NCI-H82 treated with DMSO at 0.1 percent for 48 hours (cell line): Measurements from ENCODE around the gene CDK15.
"Not testable (repeated sequence)": the region's sequence is repeated elsewhere in the genome, so short reads cannot be mapped to it uniquely, and the experiment has no call there.

ENCODE experiments used
- DNase-seq: peaks from one replicate; lab custom pipeline; 2025; ENCODE audit not compliant: unreplicated experiment; lab: John Stamatoyannopoulos, UW

The CDK15 gene

DNA sequence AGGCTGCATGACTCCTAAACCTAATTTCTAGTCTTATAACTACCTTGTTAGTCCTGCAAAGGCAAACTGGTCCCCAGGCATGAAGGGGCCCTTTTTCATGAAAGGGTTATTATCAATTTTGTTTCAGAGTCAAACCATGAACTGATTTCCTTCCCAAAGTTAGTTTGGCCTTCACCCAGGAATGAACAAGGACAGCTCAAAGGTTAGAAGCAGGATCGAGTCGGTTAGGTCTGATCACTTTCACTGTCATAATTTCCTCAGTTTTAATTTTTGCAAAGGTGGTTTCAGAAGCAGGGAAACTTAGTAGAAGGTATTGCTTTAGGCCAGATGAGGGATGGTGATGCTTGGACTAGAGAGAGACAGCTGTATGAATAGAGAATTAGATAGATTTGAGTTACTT is 16.9 kb upstream of the CDK15 start:
- DNase-seq = no peak

DNA sequence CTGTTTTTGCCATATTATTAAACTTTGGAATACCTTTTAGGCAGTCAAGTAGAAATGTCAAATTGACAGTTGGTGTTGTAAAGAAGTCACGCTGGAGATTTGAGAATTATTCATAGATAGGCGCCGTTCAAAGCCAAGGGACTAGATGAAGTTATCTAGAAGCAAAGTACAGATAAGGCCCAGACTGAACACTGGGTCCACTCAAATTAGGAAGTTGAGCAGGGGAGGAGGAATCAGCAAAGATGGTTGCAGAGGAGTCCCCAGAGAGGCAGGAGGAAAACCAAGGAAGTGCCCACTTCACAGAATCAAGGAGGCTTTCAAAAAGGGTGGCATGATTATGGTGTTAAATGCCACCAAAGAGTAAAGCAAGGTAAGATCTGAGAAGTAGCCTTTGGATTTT is 16.0 kb upstream of the CDK15 start:
- DNase-seq = no peak

DNA sequence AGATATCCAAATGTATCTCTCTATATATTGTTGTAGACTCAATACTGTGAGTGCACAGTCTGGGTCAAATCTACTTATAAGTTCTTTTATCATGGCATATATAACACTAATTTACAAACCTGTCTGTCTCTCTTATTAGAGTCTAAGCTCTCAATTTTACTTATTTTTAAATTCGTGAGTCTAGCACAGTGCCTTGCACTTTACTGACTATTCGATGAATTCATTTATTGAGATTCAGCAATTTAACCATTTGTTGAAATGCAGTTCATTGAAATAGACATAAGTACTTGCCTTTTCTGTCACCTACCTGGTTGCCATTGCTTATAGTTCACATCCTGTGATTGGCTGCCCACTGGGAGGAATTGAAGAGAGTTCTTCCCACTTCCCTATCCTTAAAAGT is 15.3 kb upstream of the CDK15 start:
- DNase-seq = no peak

DNA sequence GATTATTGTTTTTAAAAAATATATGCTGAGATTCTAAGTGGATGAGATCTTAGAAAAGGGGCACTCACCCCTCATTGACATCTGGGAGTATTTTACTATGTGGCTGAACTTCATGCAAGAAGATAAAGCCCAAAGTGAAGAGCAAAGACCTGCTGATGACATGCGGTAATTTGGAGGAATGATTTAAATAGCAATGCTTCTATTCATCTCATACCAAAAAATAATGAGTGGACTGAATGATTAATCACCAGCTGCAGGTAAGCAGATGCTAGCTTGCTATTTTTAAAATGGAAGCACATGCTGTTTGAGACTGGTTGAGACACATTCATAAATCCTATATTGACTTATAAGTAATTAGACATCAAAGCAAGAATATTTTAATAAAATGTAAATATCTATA is 12.7 kb upstream of the CDK15 start:
- DNase-seq = no peak

DNA sequence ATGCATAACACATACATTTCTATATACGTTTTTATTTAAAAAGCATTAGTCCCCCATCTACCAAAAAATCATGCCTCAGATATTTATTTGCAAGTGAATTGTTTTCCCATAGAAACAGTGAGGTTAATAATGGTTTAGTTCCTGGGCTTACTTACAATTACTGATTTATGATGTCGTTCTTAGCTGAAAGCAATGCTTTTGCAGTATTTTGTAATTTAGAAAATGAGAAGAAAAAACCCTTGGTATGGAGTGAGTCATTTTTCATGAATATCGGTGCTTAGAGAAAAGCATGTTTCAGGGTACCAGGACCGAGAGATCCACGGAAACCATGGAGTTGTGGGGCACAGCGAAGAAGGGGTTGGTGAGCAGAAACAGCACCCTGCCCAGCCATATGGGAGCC is 12.0 kb upstream of the CDK15 start:
- no peak for DNase-seq

DNA sequence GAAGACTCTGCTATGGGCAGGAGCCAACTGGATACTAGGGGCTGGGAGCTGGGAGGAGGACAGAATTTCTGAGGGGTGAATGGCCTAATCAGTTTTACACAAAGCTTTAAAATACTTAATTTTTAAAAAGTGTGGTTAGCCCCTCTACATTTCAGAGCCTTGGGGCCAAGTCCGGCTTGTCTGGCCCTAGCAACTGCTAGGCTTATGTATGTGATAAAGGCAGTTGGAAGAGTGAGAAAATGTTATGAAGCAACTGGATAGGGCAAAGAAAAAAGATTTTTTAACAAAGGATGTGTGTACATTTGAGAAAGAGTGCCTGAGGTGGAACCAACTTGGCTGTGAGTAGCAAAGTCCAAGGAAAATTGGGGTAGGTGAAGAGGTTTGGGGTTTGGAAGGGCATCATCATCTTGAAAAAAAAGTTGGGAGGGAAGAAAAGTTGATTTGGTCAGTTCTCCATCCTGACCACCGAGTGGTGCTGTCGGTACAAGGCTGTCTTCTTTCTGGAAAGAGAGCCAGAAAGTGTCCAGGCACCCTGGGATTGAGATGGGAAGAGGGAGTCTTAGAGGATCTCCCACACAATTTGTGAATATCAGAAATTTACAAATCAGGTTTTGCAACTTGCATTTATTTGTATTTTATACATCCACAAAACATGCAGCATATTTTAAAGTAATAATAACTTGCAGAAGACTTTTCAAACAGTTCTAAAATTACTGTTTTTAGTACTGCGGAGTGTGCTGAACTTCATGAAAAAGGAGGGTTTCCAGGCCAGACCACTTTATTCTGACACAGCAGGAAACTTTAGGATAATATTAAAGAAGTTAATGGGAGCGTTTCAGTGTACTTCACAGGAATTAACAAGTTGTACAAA is 10.5 kb upstream of the CDK15 start:
- DNase-seq = peak; percentile 22

DNA sequence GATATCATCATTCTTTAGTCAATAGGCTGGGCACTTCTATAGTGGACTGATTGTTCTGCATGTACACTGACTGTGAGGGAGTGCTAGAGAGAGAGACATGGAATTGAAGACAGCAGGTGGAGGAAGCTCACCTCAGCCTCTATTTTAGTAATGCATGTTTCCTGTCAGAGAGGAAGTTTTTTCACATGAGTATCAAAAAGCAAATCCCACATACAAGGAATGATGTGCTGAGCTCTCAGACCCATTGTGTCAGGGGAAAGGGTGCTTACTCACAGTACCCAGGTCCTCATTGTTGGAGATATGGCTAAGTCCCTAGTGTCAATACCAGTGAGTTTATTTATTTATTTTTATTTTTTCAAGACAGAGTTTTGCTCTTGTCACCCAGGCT is 9.9 kb upstream of the CDK15 start:
- DNase-seq = no peak

DNA sequence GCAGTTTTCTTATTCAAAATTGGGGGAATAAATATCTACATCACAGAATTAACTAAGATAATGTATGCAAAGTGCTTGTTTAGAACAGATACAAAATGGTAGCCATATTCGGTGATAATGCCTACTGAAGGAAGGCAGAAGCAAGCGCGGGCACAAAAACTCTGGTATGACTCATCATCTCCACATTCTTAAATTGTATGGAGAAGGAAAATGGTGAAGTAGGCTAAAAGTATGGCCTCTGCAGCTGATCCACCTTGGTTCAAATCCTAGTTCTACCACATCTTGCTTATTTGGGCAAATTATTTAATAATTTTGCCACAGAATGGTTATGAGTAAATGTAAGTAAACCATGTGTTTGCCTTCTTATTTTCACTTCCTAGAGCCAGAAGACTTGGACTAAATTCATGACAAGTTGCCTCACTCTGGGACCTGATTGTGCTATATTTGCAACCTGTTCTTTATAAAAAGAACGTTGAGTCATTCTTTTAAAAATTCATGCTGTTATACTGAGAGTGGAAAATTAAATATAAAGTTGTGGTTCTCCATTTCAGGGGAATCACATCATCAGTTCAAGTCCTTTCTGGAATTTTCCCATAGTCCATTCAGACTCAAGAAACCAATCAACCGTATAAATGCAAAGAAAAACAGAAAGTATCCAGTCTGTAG is 9.0 kb upstream of the CDK15 start:
- no peak for DNase-seq

DNA sequence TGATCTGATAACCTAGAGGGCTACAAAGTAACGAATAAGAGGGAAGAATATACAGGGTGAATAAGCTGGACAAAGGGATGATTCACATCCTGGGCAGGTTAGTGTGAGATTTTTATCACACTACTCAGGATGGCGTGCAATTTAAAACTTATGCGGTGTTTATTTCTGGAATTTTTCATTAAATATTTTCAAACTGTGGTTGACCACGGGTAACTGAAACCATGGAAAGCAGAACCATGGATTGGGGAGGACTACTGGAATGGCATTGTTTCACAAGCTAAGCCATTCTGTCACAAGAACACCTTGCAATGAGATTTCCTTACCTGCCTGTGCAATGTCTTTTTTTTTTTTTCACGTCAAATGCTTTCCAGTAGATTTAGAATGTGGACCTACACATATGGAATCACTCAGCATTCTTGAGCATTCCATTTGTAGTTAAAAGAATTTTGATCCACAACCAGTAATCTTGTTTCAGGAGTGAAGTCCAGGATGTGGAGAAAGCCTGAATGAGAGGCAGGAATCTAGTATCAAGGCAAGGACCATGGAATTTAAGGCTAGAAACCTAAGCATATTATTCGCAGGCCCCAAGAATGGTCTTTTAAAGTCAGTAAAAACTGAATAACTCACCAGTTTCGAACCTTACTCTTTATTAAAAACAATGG is 8.0 kb upstream of the CDK15 start:
- no peak for DNase-seq

DNA sequence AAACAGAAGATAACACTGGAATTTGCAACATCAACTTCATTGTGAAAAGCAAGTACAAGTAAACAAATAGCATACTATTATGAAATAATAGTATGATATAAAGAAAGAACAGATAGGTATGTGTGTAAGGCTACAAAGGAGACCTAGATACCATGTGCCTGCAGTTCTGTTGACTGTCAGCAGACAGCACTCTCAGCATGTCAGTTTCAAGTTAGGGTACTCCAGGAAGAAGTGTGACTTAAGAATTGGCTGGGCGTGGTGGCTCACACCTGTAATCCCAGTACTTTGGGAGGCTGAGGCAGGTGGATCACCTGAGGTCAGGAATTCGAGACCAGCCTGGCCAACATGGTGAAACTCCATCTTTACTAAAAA is 7.4 kb upstream of the CDK15 start:
- peak; percentile 22 for DNase-seq

DNA sequence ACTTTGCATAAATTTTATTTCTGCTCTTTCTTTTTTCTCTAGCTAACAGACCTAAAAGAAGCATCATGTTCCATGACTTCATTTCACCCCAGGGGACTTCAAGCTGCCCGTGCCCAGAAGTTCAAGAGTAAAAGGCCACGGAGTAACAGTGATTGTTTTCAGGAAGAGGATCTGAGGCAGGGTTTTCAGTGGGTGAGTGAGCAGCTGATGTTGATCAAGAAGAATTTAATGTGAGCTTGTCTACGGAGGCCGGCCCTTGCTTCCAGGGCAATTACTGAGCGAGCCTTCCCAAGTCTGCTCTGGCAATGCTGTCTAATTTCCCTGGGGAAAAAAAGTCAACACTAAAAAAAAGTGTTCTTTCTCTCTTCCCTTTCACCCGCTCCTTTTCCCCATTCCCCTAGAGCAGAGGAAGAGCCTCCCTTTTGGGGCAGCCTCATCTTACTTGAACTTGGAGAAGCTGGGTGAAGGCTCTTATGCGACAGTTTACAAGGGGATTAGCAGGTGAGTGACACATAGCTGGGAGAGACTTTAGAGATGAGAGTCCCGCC is 1.2 kb downstream of the CDK15 start:
- DNase-seq = no peak

DNA sequence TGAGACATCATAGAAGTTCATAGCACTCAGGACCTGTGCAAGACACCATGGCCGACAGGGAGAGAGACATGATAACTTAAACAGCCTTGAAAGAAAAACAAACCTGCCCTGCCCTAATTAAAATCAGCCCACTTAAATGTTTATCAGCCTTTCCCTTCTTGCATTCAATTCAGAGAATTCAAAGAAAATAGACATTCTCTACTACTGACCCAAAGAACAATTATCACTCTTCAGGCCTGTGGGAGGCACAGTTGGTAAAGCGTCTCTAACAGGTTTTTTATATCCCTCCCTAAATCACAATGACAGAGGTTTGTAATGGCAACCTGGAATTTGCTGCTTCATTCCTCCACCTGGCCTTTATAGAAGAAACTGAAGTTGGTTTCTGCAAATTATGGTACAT is 1.7 kb downstream of the CDK15 start:
- no peak for DNase-seq

DNA sequence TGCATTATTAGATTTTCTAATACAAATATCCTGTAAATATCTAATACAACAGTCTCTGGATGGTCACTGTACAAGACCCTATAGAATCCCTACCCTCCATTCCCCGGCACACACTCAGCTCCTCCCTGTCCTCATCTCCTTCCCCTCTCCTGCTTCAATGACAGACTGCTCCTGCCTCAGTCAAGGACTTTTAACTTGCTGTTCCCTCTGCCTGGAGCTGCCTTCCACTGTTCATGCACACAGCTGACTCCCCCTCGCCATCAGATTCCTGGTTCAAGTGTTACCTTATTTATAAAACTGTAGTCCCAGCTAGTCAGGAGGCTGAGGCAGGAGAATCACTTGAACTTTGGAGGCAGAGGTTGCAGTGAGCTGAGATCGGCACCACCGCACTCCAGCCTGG is 3.3 kb downstream of the CDK15 start:
- no peak for DNase-seq

DNA sequence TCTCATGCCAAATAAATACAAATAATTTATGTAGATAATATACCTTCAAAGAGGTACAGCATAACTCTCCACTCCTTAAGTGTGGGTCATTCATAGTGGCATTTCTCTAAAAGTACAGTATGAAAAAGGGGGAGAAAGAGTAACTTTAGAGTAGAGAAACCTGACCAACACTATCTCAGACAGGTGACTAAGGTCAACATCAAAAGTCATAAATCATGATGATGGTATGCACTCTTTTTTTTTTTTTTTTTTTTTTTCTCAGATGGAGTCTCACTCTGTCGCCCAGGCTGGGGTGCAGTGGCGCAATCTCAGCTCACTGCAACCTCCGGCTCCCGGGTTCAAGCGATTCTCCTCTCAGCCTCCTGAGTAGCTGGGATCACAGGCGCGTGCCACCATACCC is 4.3 kb downstream of the CDK15 start:
- not testable (repeated sequence) for DNase-seq

DNA sequence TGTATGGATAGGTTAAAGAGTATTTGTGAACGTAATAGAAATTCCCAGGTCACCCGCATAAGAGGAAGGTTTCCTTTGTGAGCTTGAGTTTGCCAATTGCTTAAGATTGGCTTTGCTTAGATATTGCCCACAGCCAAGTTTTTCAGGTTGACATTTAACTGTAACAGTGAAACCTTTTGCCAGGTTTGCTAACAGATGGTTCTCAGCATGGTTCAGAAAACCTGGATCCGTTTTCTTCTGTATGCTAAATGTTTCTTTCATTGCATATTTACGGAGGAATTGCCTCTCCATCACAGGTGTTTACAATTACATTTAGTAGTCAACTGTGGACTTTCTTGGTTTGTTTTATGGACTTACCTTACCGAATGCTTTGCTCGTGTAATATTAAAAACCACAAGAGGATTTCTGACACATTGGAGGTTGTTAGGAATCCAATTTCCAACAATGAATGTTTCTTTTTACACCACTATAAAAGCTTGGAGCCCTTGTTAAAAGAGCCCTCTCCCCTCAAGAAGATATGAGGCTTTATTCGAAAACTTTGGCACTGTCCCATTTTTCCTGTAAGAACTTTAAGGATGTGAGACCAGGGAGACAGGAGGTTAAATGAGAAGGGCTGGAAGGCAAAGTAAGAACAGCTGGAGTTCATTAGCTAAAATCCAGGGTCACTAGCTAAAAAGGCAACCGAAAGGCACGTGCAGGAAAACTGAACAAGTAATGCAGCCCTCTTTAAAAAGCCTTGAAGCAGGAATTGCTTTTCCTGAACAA is 7.8 kb downstream of the CDK15 start:
- no peak for DNase-seq

DNA sequence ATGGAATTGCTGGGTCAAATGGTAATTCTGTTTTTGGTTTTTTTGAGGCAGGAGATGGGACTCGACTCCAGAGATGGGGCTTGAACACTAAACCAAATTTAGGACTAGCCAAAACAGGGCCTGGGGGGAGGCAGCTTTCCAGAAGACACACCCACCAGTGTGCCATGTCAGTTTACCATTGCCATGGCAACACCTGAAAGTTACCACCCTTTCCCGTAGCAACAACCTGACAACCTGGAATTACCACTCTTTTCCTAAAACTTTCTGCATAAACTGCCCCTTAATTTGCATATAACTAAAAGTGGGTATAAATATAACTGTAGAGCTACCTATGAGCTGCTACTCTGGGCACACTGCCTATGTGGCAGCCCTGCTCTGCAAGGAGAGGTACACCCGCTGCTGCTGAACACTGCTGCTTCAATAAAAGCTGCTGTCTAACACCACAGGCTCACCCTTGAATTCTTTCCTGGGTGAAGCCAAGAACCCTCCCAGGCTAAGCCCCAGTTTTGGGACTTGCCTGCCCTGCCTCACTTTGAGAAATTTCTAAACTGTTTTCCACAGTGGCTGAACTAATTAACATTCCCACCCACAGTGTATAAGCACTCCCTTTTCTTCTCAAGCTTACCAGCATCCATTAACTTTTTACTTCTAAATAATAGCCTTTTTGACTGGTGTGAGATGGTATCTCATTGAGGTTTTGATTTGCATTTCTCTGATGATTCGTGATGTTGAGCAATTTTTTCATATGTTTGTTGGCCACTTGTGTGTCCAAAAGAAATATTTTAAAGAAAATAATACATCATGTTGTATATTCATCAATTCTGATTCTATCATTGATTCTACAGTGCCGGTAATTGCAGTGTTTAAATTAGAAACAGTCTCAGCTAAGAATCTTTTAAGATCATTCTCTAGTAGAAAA is 10.6 kb downstream of the CDK15 start:
- no peak for DNase-seq

DNA sequence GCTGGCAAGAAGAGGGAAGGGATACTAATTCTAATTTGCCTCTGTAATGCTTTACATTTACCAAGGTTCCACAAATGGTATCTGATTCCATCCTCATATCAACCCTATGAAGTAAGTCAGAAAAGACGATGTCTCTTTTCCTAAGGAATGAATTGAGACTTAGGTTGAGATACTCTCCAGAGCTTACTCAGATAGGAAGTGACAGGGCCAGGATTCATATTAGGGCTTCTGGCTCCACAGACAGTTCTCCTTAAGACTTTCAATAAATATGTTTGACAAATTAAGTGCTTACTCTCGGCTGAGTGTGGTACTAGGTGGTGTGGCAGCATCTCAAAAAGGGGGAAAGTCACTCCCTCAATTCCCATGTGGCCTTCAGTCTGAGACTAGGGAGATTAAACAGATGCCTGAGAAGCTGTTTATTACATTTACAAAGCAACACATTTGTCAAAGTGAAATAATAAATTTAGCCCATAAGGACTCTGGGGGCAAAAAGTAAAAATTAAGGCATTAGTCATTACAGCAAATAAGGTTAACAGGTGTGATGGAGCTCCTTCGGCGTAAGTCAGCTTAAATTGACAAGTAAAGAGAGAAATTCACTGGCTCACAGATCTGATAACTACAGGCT is 14.2 kb downstream of the CDK15 start:
- peak; percentile 63 for DNase-seq

DNA sequence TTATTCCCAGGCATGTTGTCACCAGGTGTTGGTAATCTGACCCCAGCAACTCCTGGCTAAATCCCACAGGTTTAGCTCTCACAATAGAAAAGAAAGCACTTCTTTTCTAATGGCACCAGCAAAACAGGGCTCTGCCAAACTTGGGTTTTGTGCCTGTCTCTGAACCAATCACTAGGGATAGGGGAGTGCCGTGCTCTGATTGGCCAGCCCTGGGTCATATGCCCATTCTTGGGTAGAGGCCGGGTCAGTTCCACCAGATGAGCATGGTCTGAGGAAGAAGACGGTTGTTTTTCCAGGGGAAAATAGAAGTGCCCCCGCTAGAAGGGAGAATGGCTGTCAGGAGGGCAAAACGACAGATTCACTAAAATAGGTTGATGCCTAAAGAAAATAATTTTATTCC is 14.7 kb downstream of the CDK15 start:
- DNase-seq = no peak

DNA sequence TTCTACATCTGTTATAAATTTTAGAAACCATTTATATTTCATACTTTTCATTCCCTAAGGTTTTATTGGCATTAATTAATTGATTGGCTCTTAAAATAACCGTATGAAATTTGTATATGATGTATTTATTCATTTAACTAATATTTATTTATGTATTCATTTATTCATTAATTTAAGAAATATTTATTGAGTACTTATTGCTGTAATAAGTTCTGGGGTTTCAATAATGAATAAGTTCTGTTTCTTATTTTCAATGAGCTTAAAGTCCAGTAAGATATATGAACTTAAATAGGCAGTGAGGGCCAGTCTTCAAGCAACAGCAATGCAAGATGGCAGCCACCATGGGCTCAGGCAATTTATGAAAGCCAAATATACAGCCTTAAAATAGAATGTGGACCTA is 17.9 kb downstream of the CDK15 start:
- DNase-seq = no peak

DNA sequence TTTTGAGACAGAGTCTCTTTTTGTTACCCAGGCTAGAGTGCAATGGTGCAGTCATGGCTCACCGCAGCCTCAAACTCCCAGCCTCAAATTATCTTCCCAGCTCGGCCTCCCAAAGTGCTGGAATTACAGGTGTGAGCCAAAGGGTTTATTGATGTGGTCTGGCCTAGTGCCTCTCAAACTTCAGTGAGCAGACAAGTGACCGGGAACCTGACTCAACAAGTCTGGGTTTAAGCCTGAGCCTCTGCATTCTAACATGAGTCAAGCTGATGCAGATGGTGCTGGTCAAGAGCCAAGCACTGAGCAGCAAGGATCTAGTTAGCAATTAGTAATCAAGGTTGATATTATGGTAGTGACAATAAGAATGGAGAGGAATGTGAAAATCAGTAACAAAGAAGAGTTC is 21.3 kb downstream of the CDK15 start:
- no peak for DNase-seq
